AG04449 (cell line): Measurements from ENCODE around the gene RTP5.

Experiments used
- CTCF ChIA-PET: fragments of 350-600 bp; formaldehyde crosslinking; extraction: SDS; loops from one replicate; lab custom pipeline; 2021; ENCODE audit warnings: antibody characterized with exemption; lab: Yijun Ruan, JAX
- POLR2A ChIA-PET: fragments of 400-600, 350-600 bp; formaldehyde crosslinking; extraction: SDS; loops from one replicate; lab custom pipeline; 2020; ENCODE audit warnings: antibody characterized with exemption, inconsistent platforms; lab: Yijun Ruan, JAX
- DNase-seq: peaks from one replicate; pipeline ENCODE4 v3.0.0-alpha.2; 2010; ENCODE audit warnings: low read depth, low spot score
- H3K4me3 ChIP-seq: 2 replicates; pipeline ENCODE4 v1.5.1; 2011; ENCODE audit warnings: low read depth, mild to moderate bottlenecking, control low read depth, low read length
- TF ChIP-seq, protein P1 (sequence below): IDR thresholded peaks from one replicate; pipeline ENCODE4 v1.5.1; 2011; ENCODE audit warnings: mild to moderate bottlenecking, moderate library complexity, low read length, control low read depth, inconsistent platforms; ENCODE audit not compliant: insufficient read depth; ENCODE audit errors: missing control alignments

The RTP5 gene

GRCh38 chr2:241837197-241837965, 32.1 kb upstream of the RTP5 start:
- CTCF ChIA-PET = no interaction called here
- no peak overlapping the region for H3K4me3 ChIP-seq
- DNase-seq = no peak
- POLR2A ChIA-PET = no interaction called here
- TF ChIP-seq, protein P1, sequence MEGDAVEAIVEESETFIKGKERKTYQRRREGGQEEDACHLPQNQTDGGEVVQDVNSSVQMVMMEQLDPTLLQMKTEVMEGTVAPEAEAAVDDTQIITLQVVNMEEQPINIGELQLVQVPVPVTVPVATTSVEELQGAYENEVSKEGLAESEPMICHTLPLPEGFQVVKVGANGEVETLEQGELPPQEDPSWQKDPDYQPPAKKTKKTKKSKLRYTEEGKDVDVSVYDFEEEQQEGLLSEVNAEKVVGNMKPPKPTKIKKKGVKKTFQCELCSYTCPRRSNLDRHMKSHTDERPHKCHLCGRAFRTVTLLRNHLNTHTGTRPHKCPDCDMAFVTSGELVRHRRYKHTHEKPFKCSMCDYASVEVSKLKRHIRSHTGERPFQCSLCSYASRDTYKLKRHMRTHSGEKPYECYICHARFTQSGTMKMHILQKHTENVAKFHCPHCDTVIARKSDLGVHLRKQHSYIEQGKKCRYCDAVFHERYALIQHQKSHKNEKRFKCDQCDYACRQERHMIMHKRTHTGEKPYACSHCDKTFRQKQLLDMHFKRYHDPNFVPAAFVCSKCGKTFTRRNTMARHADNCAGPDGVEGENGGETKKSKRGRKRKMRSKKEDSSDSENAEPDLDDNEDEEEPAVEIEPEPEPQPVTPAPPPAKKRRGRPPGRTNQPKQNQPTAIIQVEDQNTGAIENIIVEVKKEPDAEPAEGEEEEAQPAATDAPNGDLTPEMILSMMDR = no peak

GRCh38 chr2:241841181-241842066, 28.1 kb upstream of the RTP5 start:
- ChIA-PET CTCF (interaction anchor here (0.6 kb wide), 1 partner anchor 17 kb away, joined by 3 read pairs; no protein-coding TSS in a partner anchor), POLR2A (no interaction called here)
- no peak for DNase-seq
- TF ChIP-seq, protein P1 = no peak
- no peak overlapping the region for H3K4me3 ChIP-seq

- H3K4me3 ChIP-seq = no peak overlapping the region
- DNase-seq = no peak
- ChIA-PET POLR2A (no interaction called here), CTCF (interaction anchor here (0.6 kb wide), 1 partner anchor 17 kb away, joined by 3 read pairs; no protein-coding TSS in a partner anchor)
- TF ChIP-seq, protein P1 = no peak
These were observed 27.5 kb upstream of the RTP5 start for GRCh38 chr2:241842067-241842415.

DNA sequence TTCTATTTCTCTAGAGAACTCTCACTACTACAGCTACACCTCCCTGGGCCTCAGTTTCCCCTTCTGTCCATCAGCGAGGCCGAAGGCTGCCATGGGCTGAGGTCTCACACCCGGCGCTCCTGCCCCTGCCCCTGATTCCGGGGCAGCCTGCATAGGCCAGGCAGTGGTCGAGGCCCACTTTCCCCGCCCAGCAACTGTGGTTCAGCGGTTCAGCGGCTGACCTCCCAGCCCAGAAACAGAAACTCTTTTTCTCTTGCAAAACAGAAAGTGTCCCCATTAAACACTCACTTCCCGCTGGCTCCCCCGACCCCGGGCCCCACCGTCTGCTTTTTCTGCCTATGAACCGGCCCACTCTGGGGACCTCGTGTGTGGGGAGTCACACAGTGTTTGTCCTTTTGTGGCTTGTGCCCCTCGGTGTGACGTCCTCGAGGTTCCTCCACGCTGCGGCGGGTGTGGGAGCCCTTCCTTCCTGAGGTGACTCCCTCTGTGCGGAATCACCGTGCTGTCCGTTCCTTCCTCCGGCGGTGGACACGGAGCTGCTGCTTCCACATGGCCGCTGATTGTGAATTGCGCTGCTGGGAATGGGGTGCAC, 26.8 kb upstream of the RTP5 start:
- H3K4me3 ChIP-seq = no peak overlapping the region
- CTCF ChIA-PET = interaction anchor here (1.9 kb wide), 1 partner anchor 12 kb away, joined by 5 read pairs; no protein-coding TSS in a partner anchor
- no peak for DNase-seq
- POLR2A ChIA-PET = no interaction called here
- TF ChIP-seq, protein P1 = no peak

GRCh38 chr2:241843321-241844065, 26.0 kb upstream of the RTP5 start:
- POLR2A ChIA-PET = no interaction called here
- H3K4me3 ChIP-seq = no peak overlapping the region
- CTCF ChIA-PET = interaction anchor here (1.9 kb wide), 1 partner anchor 13 kb away, joined by 5 read pairs; no protein-coding TSS in a partner anchor
- TF ChIP-seq, protein P1 = no peak
- DNase-seq = no peak
